GM12878 (cell line): ENCODE measurements around the gene KCTD16.

Experiments
- TCF12 ChIP-seq: IDR thresholded peaks from 2 replicates; pipeline ENCODE4 v1.6.1; 2011; ENCODE audit warnings: low read depth, mild to moderate bottlenecking, low read length
- ZNF24 ChIP-seq: fragments of 450-650 bp; IDR thresholded peaks from 2 replicates; pipeline ENCODE4 v1.6.1; 2017; ENCODE audit warnings: antibody characterized with exemption, mild to moderate bottlenecking
- TF ChIP-seq, protein P1 (sequence below): IDR thresholded peaks from 2 replicates; pipeline ENCODE4 v1.6.1; 2012; ENCODE audit warnings: low read depth, low read length, improper control_type of control experiment

DNA sequence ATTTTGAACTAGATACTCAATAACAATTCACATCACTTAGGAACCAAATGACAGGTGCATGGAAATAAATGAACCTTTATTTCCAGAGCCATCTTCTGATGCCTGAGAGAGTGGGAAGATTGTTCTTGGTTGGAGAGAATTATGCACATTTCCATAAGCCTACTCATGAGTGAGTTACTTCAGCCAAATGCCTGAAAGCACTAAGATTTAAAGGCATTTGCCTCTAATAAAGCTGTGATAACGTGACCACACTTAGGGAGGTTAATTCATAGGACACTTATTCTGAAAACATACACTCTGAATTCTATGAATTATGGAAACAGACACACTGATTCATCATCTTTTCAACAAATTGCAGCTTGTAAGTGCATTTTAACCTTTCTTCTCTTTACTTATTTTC, 40.0 kb downstream of the KCTD16 start:
- TF ChIP-seq, protein P1, sequence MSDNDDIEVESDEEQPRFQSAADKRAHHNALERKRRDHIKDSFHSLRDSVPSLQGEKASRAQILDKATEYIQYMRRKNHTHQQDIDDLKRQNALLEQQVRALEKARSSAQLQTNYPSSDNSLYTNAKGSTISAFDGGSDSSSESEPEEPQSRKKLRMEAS: no peak
- TF ChIP-seq TCF12 (no peak), ZNF24 (no peak)
